ENCODE results near the gene TMEM74B. TPM values are rescaled to one million over a fixed set of nuclear protein-coding genes. Genes with fewer than 3 reads are reported as not detected.

TMEM74B gene
- total and polyA plus RNA-seq, 10 of the 15 experiments (the other 5 are each of a cell fraction or from before 2014, with no cell fraction given) = 0.07 TPM; not detected in 9

DNA sequence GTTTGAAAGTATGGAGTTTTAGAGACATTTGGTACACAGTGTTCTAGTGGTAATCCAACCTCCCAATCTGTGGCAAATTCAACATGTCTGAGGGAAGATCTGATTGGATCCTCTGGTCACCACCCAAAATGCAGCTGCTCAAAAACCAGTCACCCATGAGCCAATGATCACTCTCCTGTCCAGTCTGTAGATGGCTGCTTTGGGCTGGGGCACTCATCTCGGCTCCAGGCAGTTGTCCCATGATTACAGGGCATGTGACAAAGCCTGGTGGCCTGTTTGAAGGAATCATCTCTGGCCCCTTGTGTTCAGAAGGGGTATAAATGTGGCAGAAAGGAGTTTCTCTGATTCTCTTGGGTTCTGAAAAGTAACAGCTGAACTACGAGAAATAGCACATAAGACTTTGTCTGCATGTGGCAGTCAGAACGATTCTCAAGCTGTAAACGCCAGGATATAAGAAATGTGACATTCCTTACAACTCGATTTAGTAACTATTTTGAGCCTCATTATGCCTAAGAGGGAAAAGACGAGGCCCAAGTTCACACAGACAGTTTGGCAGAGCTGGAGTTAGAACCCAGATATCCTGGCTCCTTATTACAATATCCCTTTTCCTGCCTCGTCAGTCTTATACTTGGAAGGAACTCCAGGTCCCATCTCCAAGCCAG lies 14.6 kb upstream of the TMEM74B start:
- no peaks in the 10 kb centered on the region for H4K20me1 ChIP-seq (ENCODE audit: control insufficient read depth, insufficient read depth)
- intact Hi-C loops (cut with micrococcal nuclease; ENCODE audit: unreplicated experiment) = no loop called here
- no peaks in the 10 kb centered on the region for H3K36me3 ChIP-seq (ENCODE audit: control insufficient read depth in 2 of 2, insufficient read depth in 2 of 2, low read length in 1 of 2)
- TF ChIP-seq STAT3 (IDR thresholded peaks at IDR 0.05; ENCODE audit: low read depth, low read length) = no peak
- TF ChIP-seq BMI1 (IDR thresholded peaks at IDR 0.05; ENCODE audit: borderline replicate concordance) = no peak
- no peak for TF ChIP-seq NR2C1 (IDR thresholded peaks at IDR 0.05)
- no peak for TF ChIP-seq JUND (IDR thresholded peaks at IDR 0.05; ENCODE audit: low read depth, low read length)
- TF ChIP-seq CREM (IDR thresholded peaks at IDR 0.05; ENCODE audit: low read depth) = no peak
- TF ChIP-seq, protein P1, sequence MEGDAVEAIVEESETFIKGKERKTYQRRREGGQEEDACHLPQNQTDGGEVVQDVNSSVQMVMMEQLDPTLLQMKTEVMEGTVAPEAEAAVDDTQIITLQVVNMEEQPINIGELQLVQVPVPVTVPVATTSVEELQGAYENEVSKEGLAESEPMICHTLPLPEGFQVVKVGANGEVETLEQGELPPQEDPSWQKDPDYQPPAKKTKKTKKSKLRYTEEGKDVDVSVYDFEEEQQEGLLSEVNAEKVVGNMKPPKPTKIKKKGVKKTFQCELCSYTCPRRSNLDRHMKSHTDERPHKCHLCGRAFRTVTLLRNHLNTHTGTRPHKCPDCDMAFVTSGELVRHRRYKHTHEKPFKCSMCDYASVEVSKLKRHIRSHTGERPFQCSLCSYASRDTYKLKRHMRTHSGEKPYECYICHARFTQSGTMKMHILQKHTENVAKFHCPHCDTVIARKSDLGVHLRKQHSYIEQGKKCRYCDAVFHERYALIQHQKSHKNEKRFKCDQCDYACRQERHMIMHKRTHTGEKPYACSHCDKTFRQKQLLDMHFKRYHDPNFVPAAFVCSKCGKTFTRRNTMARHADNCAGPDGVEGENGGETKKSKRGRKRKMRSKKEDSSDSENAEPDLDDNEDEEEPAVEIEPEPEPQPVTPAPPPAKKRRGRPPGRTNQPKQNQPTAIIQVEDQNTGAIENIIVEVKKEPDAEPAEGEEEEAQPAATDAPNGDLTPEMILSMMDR (IDR thresholded peaks at IDR 0.05 in 2 of 3, conservative IDR thresholded peaks at IDR 0.05 in 1 of 3; ENCODE audit: control insufficient read depth in 2 of 3, extremely low read depth in 1 of 3, insufficient read depth in 1 of 3, low read depth in 3 of 3, low read length in 3 of 3) = no peak
- TF ChIP-seq ZNF217 (IDR thresholded peaks at IDR 0.05) = no peak
- TF ChIP-seq SREBF2 (IDR thresholded peaks at IDR 0.05; ENCODE audit: low read length) = no peak
- TF ChIP-seq NKRF (conservative IDR thresholded peaks at IDR 0.05) = no peak
- TF ChIP-seq ZNF24 (IDR thresholded peaks at IDR 0.05) = no peak
- TF ChIP-seq RUNX3 (IDR thresholded peaks at IDR 0.05; ENCODE audit: low read length) = no peak
- TF ChIP-seq TBL1XR1 (IDR thresholded peaks at IDR 0.05; ENCODE audit: low read depth, low read length) = no peak
- no peak for TF ChIP-seq HCFC1 (IDR thresholded peaks at IDR 0.05; ENCODE audit: low read length)
- no peak for TF ChIP-seq ZNF274 (IDR thresholded peaks at IDR 0.05; ENCODE audit: insufficient read depth, insufficient read length)
- TF ChIP-seq, protein P2, sequence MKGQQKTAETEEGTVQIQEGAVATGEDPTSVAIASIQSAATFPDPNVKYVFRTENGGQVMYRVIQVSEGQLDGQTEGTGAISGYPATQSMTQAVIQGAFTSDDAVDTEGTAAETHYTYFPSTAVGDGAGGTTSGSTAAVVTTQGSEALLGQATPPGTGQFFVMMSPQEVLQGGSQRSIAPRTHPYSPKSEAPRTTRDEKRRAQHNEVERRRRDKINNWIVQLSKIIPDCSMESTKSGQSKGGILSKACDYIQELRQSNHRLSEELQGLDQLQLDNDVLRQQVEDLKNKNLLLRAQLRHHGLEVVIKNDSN (IDR thresholded peaks at IDR 0.05; ENCODE audit: borderline replicate concordance, extremely low read length, insufficient read depth, low read depth, low read length) = no peak
- no peak for TF ChIP-seq CHD2 (IDR thresholded peaks at IDR 0.05; ENCODE audit: borderline replicate concordance, low read depth, low read length)
- no peak for TF ChIP-seq POU2F2 (IDR thresholded peaks at IDR 0.05; ENCODE audit: borderline replicate concordance, low read depth, low read length)
- no peak for FAIRE-seq
- in situ Hi-C loops (cut with MboI) = no loop called here
- no peak overlapping the region for H2AFZ ChIP-seq (ENCODE audit: control insufficient read depth, low read depth, low read length)
- no peak for ATAC-seq
- ChIA-PET POLR2A (no interaction called here), SMC1A (ENCODE audit: uncharacterized antibody, unreplicated experiment) (no interaction called here), CTCF (interaction anchor here (0.8 kb wide), 1 partner anchor 14 kb away, joined by 3 read pairs; no protein-coding TSS in a partner anchor), RAD21 (ENCODE audit: unreplicated experiment) (no interaction called here)
- no peak overlapping the region for H3K4me2 ChIP-seq (ENCODE audit: control insufficient read depth, insufficient read depth)
- no peaks in the 10 kb centered on the region; a peak in 2 of 4 replicates for H3K27me3 ChIP-seq (replicated peaks in 1 of 2; ENCODE audit: control insufficient read depth in 2 of 2, insufficient read depth in 2 of 2, low read length in 1 of 2)
- H3K9me3 ChIP-seq (replicated peaks; ENCODE audit: control insufficient read depth, insufficient read depth, low read length) = no peaks in the 10 kb centered on the region
- H3K27ac ChIP-seq (ENCODE audit: control insufficient read depth, insufficient read depth) = no peak overlapping the region
- WGBS (ENCODE audit: insufficient coverage, insufficient replicate concordance, low lambda C conversion rate, missing lambda C conversion rate) = 11% methylated on average over 7 of the region's 7 CpGs
- H3K9ac ChIP-seq (ENCODE audit: control insufficient read depth, insufficient read depth, low read length) = no peak overlapping the region
- DNase-seq (ENCODE audit: low read depth, low spot score) = no peak
- no peak overlapping the region for H3K4me3 ChIP-seq
- no peaks in the 10 kb centered on the region for H3K79me2 ChIP-seq (ENCODE audit: control insufficient read depth, insufficient read depth, low read length)
- BruUV-seq (replicated peaks) = no TSS peak
- H3K4me1 ChIP-seq (ENCODE audit: control insufficient read depth, insufficient read depth, low read length) = no peaks in the 10 kb centered on the region

Data from GM12878 (cell line).